Measurements from ENCODE around the gene KIF2A.

- TF ChIP-seq POLR2AphosphoS5 (IDR thresholded peaks at IDR 0.05; ENCODE audit: low read depth, low read length), result no peak
- no peak for TF ChIP-seq ZNF251 (CRISPR knock-in tag; IDR thresholded peaks at IDR 0.05)
- TF ChIP-seq ZNF274 (CRISPR knock-in tag; IDR thresholded peaks at IDR 0.05), result no peak
- TF ChIP-seq MAX (IDR thresholded peaks at IDR 0.05), result no peak
- TF ChIP-seq SIN3A (IDR thresholded peaks at IDR 0.05; ENCODE audit: borderline replicate concordance, low read depth, low read length), result no peak
- TF ChIP-seq POLR2A (IDR thresholded peaks at IDR 0.05; ENCODE audit: insufficient read depth in 1 of 2, low read depth in 2 of 2, low read length in 2 of 2), result no peak
Measured at GRCh38 chr5:62375627-62376026, 69.6 kb downstream of the KIF2A start.
